Spleen (tissue), 7 donors: ENCODE results near the gene FAM110D.

Experiments used
- POLR2A ChIP-seq, 3 donors: fragments of 450-650 bp; IDR thresholded peaks; one replicate each; pipeline ENCODE4 v1.5.1; 2017; ENCODE audit warnings: antibody characterized with exemption in 3 of 3, mild to moderate bottlenecking in 1 of 3
- POLR2AphosphoS5 ChIP-seq, 3 donors: sonication (generic); formaldehyde crosslinking; IDR thresholded peaks; one replicate each; pipeline ENCODE4 v1.5.1; 2017; ENCODE audit warnings: antibody characterized with exemption in 3 of 3
- TF ChIP-seq, protein P1 (sequence below), 11 experiments: fragments of 200-600 bp in 7 of 11; fragments of 450-650 bp in 4 of 11; sonication (generic) in 4 of 11; IDR thresholded peaks in 8 of 11; conservative IDR thresholded peaks in 3 of 11; 1 replicate in 7 of 11; 2 replicates in 4 of 11; pipeline versions ENCODE4 v1.4.0 to v1.8.0; 2016 to 2021; ENCODE audit warnings: antibody characterized with exemption in 11 of 11, inconsistent platforms in 4 of 11, mild to moderate bottlenecking in 1 of 11
- donor health status: DM: no; HTN: no; CAD: no; lungs with moderate emphysema.
- donor health status: DM: no; HTN: no; CAD: no.
- donor health status: DM: no; HTN: no; CAD: no.

DNA sequence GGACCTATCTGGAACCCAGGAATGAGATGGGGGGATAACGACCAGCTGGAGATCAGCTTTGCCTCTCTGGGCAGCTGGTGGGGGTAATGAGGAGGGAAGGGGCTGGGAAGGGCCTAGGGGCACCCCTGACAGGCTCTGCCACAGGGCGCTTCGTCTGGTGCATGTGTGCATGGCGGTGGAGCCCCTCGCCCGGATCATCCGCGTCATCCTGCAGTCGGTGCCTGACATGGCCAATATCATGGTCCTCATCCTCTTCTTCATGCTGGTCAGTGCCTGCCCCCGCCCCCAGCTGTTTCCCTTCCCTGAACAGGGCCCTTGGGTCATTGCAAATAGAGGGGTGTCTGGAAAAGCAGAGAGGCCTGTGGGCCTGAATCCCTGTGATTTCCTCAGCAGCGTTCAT is 38.9 kb downstream of the FAM110D start:
- TF ChIP-seq, protein P1, sequence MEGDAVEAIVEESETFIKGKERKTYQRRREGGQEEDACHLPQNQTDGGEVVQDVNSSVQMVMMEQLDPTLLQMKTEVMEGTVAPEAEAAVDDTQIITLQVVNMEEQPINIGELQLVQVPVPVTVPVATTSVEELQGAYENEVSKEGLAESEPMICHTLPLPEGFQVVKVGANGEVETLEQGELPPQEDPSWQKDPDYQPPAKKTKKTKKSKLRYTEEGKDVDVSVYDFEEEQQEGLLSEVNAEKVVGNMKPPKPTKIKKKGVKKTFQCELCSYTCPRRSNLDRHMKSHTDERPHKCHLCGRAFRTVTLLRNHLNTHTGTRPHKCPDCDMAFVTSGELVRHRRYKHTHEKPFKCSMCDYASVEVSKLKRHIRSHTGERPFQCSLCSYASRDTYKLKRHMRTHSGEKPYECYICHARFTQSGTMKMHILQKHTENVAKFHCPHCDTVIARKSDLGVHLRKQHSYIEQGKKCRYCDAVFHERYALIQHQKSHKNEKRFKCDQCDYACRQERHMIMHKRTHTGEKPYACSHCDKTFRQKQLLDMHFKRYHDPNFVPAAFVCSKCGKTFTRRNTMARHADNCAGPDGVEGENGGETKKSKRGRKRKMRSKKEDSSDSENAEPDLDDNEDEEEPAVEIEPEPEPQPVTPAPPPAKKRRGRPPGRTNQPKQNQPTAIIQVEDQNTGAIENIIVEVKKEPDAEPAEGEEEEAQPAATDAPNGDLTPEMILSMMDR (IDR thresholded peaks at IDR 0.05 in 8 of 11, conservative IDR thresholded peaks at IDR 0.05 in 3 of 11) = no peak
- no peak for TF ChIP-seq POLR2A (IDR thresholded peaks at IDR 0.05)
- no peak for TF ChIP-seq POLR2AphosphoS5 (IDR thresholded peaks at IDR 0.05)
